ENCODE measurements around the gene NUDT14.

NUDT14 gene

DNA sequence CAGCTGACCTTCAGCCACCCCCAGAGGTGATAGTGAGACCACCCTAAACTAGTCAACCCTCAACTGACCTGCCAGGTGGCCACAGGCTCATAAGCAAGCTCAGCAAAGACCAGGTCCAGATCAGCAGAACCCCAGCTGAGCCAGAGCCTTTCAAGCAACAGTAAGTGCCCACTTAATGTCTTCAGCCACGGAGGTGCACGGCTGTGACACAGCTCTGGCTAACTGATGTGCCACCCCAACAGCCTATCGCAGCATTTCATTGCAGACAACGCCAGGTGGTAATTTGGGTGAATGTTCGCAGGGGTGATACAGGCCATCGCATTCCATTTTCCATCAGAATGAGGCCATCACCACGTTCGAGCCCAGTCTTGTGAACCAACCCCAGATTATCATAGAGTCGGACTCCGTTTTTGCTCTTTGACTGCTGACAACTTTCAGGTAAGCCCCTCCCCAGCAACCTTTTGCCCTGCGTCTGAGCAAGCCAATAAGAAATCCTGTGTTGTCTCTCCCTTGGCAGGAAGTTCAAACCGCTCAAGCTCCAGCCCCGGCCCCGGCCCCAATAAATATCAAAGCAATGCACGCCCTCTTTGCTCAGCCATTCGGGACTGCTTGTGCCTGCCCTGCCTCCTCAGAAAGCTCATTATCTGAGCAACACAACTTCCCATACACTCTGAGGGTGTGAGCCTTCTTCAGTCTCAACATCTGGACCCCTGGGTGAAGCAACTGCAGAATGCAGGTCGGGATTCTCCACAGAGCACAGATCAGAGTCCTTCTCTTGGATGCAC lies 56.9 kb downstream of the NUDT14 start:
- DNase-seq, result no peak

DNA sequence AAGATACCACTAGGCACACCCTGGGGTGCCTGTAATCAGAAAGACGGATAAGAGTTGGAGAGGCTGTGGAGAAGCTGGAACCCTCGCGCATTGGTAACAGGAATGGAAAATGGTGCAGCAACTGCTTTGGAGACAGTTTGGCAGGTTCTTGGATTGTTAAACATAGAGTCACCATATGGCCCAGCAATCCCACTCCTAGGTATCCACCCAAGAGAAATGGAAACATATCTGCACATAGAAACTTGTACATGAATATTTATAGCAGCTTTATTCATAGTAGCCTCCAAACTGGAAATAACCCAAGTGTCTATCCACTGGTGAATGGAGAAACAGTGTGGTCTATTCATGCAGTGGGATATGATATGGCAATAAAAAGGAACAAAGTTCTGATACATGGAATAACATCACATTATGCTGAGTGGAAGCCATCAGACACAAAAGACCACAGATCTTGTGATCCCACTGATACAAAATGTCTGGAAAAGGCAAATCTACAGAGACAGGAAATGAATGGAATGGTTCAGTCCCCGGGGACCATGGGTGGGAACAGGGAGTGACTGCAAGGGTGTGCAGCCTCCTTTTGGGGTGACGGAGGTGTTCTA lies 57.9 kb downstream of the NUDT14 start:
- DNase-seq, result no peak

Data from NCI-H2029 (cell line).